Testis (tissue), 2 donors: ENCODE data around the gene R3HDM2.

Experiments
- CTCF ChIP-seq, 3 experiments: fragments of 450-650 bp in 2 of 3; fragments of 200-600 bp in 1 of 3; sonication (generic) in 1 of 3; IDR thresholded peaks; one replicate each; pipeline ENCODE4 v1.5.1; 2016 to 2019; ENCODE audit warnings: antibody characterized with exemption in 3 of 3, mild to moderate bottlenecking in 2 of 3, moderate library complexity in 1 of 3
- POLR2A ChIP-seq: fragments of 450-650 bp; IDR thresholded peaks from one replicate; pipeline ENCODE4 v1.6.1; 2017; ENCODE audit warnings: antibody characterized with exemption, mild to moderate bottlenecking, moderate library complexity

GRCh38 chr12:57270966-57271470 is 159.8 kb downstream of the R3HDM2 start:
- TF ChIP-seq CTCF (IDR thresholded peaks at IDR 0.05) (no peak), POLR2A (no peak)
